Body of pancreas (tissue), 4 donors: Measurements from ENCODE around the gene MMP20. TPM values are rescaled to one million over a fixed set of nuclear protein-coding genes. Genes with fewer than 3 reads are reported as not detected.
A peak's percentile ranks its signal among the peaks of the same experiment; 100 is the strongest.

Experiments
- ATAC-seq: fragments of 150-250 bp; one replicate; pipeline ENCODE4 v1.9.1; 2016
- DNase-seq, 4 donors: peaks; one replicate each; pipeline ENCODE4 v3.0.0-alpha.2; 2019
- H3K27ac ChIP-seq, 4 donors: fragments of 200-600 bp; sonication (generic); 1 replicate in 3 of 4; 2 replicates in 1 of 4; pipeline versions ENCODE4 v1.5.1 to v1.6.1; 2016 to 2019; ENCODE audit warnings: mild to moderate bottlenecking in 1 of 4, mixed read lengths in 1 of 4, moderate library complexity in 1 of 4
- H3K27me3 ChIP-seq, 2 donors: fragments of 200-600 bp; sonication (generic); one replicate each; pipeline ENCODE4 v1.6.0; 2016; ENCODE audit warnings: mild to moderate bottlenecking in 1 of 2
- H3K36me3 ChIP-seq, 2 donors: fragments of 200-600 bp; sonication (generic); replicated peaks in 1 of 2; 2 replicates each; pipeline ENCODE4 v1.5.1; 2016; ENCODE audit warnings: low read depth in 2 of 2; ENCODE audit not compliant: insufficient read depth in 1 of 2
- H3K4me1 ChIP-seq: fragments of 200-600 bp; sonication (generic); one replicate; pipeline ENCODE4 v1.6.0; 2016
- H3K4me3 ChIP-seq, 2 donors: fragments of 200-600 bp; sonication (generic); 1 replicate in 1 of 2; 2 replicates in 1 of 2; pipeline ENCODE4 v1.5.1; 2016 to 2019
- H3K9me3 ChIP-seq, 3 donors: fragments of 200-600 bp; sonication (generic); 1 replicate in 2 of 3; 2 replicates in 1 of 3; pipeline ENCODE4 v1.5.1; 2016
- POLR2A ChIP-seq, 3 donors: fragments of 450-650 bp; IDR thresholded peaks; one replicate each; pipeline ENCODE4 v1.6.1; 2016; ENCODE audit warnings: antibody characterized with exemption in 3 of 3, mild to moderate bottlenecking in 2 of 3
- WGBS, 2 donors: methylation state at CpG; one replicate each; pipeline ENCODE4 v1.1.5; 2017; 5-methylcytosine and 5-hydroxymethylcytosine counted together
- intact Hi-C: fragments of 100-400 bp; cut with DNase I; formaldehyde crosslinking; loops from one replicate; pipeline ENCODE4 v1.15.1; 2023
- total RNA-seq, 2 donors: library from RNA; depleted of rRNA; stranded (reverse); fragments of >200 nt; gene quantifications; one replicate each; pipeline ENCODE4 v1.1.0, GENCODE V29; 2016
- TF ChIP-seq, protein P1 (sequence below), 7 experiments: fragments of 450-650 bp in 4 of 7; fragments of 200-600 bp in 3 of 7; sonication (generic) in 3 of 7; IDR thresholded peaks; one replicate each; pipeline ENCODE4 v1.5.1; 2016 to 2019; ENCODE audit warnings: antibody characterized with exemption in 7 of 7

The MMP20 gene, protein sequence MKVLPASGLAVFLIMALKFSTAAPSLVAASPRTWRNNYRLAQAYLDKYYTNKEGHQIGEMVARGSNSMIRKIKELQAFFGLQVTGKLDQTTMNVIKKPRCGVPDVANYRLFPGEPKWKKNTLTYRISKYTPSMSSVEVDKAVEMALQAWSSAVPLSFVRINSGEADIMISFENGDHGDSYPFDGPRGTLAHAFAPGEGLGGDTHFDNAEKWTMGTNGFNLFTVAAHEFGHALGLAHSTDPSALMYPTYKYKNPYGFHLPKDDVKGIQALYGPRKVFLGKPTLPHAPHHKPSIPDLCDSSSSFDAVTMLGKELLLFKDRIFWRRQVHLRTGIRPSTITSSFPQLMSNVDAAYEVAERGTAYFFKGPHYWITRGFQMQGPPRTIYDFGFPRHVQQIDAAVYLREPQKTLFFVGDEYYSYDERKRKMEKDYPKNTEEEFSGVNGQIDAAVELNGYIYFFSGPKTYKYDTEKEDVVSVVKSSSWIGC
- not detected for total RNA-seq

DNA sequence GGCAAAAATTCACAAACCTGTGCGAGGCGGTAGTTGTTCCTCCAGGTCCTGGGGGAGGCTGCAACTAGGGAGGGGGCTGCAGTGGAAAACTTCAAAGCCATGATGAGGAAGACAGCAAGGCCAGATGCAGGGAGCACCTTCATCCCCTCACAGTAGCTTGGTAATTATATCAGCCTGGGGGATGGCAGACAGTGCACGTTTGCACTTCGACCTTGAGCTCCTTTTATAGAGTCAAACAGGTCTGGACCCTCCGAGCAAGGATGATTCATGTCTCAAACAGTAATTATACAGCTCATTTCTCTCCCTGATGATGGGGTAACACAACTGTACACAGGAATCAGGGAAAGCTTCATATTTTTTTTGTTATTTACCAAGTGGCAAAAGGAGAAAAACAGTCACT lies at the start of gene MMP20:
Gene MMP20 (minus strand): TSS at position 156 of the 400 bp plus-strand sequence. CDS start 13 bp downstream, at position 143.
- Histone ChIP-seq H3K27ac (no peak within 1 kb of the TSS), H3K36me3 (no peaks in the 10 kb centered on the region), H3K9me3 (no peaks in the 10 kb centered on the region), H3K4me3 (no peak within 1 kb of the TSS), H3K27me3 (no peaks in the 10 kb centered on the region), H3K4me1 (no peaks in the 10 kb centered on the region)
- ATAC-seq (no peak), DNase-seq (no peak)
- 50 to 59% methylated on average over 5 of the region's 5 CpGs for WGBS, 2 donors
- no peak for TF ChIP-seq POLR2A (IDR thresholded peaks at IDR 0.05)
- intact Hi-C loops = no loop called here

DNA sequence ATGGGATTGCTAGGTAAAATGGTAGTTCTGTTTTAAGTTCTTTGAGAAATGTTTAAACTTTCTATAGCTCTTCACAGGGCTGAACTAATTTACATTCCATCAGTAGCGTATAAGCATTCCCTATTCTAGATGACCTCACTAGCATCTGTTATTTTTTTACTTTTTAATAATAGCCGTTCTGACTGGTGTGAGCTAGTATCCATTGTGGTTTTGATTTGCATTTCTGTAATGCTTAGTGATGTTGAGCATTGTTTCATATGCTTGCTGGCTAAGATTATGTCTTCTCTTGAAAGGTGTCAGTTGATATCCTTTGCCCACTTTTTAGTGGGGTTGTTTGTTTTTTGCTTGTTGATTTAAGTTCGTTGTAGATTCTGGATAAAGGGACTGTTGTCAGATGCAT lies 44.5 kb upstream of the MMP20 start:
- Histone ChIP-seq H3K27ac (no peak overlapping the region), H3K9me3 (no peaks in the 10 kb centered on the region), H3K36me3 (no peaks in the 10 kb centered on the region), H3K4me3 (no peak overlapping the region), H3K4me1 (no peaks in the 10 kb centered on the region), H3K27me3 (no peaks in the 10 kb centered on the region)
- ATAC-seq (no peak), DNase-seq (no peak)
- TF ChIP-seq, protein P1, sequence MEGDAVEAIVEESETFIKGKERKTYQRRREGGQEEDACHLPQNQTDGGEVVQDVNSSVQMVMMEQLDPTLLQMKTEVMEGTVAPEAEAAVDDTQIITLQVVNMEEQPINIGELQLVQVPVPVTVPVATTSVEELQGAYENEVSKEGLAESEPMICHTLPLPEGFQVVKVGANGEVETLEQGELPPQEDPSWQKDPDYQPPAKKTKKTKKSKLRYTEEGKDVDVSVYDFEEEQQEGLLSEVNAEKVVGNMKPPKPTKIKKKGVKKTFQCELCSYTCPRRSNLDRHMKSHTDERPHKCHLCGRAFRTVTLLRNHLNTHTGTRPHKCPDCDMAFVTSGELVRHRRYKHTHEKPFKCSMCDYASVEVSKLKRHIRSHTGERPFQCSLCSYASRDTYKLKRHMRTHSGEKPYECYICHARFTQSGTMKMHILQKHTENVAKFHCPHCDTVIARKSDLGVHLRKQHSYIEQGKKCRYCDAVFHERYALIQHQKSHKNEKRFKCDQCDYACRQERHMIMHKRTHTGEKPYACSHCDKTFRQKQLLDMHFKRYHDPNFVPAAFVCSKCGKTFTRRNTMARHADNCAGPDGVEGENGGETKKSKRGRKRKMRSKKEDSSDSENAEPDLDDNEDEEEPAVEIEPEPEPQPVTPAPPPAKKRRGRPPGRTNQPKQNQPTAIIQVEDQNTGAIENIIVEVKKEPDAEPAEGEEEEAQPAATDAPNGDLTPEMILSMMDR (IDR thresholded peaks at IDR 0.05) = no peak
- no peak for TF ChIP-seq POLR2A (IDR thresholded peaks at IDR 0.05)
- 64 to 68% methylated on average over 3 of the region's 3 CpGs for WGBS, 2 donors
- intact Hi-C loops = no loop called here

DNA sequence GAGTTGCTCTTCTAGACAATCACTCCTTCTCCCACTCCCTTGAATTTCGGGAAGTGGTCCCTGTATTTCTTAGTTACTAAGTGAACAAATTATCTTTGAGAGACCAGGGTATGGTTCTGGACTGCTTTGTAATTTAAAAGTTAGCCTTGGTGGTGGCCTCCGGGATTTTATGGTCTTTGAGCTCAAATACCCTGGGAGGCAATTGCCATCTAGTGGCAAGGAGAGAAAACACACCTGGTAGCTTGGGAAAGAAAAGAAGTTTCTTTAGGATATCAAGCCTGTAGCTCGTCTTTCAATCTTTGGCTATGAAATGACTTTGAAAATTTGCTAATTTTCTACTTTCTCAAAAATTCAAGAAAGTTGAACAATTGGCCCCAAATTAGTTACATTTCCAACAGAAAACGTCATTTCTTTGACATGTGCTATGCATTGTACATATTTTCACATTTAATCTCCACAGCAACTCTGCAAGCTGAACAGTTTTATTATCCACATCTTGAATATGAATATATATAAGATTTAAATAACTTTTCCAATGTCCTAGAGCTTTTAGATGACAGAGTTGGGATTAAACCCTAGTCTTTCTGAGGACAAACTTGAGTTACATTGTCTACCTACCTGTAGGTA lies 41.3 kb upstream of the MMP20 start:
- Histone ChIP-seq H3K27ac (no peak overlapping the region), H3K36me3 (no peaks in the 10 kb centered on the region), H3K27me3 (no peaks in the 10 kb centered on the region), H3K9me3 (no peaks in the 10 kb centered on the region), H3K4me3 (no peak overlapping the region), H3K4me1 (no peaks in the 10 kb centered on the region)
- WGBS, 2 donors = 1 to 2% methylated on average over 4 of the region's 4 CpGs
- ATAC-seq (peak; percentile 72), DNase-seq (peak in 3 of 4 donors; percentile 21 to 43 (median 24))
- intact Hi-C loops = no loop called here
- TF ChIP-seq POLR2A (IDR thresholded peaks at IDR 0.05) = no peak
- TF ChIP-seq, protein P1 (IDR thresholded peaks at IDR 0.05) = peak; percentile 36 to 83 (median 76)

DNA sequence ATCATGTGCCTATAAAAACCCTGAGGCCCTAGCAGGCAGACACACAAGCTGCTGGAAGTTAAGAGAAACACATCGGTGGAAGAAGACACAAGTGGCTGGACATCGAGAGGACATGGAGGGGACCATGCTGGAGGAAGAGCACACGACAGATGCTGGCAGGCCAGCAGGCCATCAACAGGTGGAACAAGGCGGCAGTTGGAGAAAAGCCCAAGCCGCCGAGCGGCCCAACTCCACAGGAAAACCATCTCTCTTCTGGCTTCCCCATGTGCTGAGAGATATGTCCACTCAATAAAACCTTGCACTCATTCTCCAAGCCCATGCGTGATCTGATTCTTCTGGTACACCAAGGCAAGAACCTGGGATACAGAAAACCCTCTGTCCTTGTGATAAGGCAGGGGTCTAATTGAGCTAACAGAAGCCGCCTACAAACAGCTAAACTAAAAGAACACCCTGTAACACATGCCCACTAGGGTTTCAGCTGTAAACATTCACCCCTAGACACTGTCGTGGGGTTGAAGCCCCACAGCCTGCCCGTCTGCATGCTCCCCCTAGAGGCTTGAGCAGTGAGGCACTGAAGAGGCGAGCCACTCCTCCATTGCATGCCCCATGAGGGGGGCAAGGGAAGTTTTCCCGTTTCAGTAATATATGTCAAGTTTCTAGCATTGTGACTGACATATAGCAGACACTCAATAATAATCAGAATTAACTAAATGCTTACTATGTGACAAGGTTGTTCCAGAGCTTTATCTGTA lies 39.0 kb upstream of the MMP20 start:
- no peaks in the 10 kb centered on the region for H3K9me3 ChIP-seq
- intact Hi-C loops = no loop called here
- no peaks in the 10 kb centered on the region for H3K36me3 ChIP-seq
- DNase-seq (no peak), ATAC-seq (no peak)
- no peak overlapping the region for H3K27ac ChIP-seq
- TF ChIP-seq, protein P1 (IDR thresholded peaks at IDR 0.05) = no peak
- no peak for TF ChIP-seq POLR2A (IDR thresholded peaks at IDR 0.05)
- 66 to 74% methylated on average over 11 to 13 of the region's 13 CpGs for WGBS, 2 donors
- H3K4me1 ChIP-seq = no peaks in the 10 kb centered on the region
- no peak overlapping the region for H3K4me3 ChIP-seq
- H3K27me3 ChIP-seq = no peaks in the 10 kb centered on the region

DNA sequence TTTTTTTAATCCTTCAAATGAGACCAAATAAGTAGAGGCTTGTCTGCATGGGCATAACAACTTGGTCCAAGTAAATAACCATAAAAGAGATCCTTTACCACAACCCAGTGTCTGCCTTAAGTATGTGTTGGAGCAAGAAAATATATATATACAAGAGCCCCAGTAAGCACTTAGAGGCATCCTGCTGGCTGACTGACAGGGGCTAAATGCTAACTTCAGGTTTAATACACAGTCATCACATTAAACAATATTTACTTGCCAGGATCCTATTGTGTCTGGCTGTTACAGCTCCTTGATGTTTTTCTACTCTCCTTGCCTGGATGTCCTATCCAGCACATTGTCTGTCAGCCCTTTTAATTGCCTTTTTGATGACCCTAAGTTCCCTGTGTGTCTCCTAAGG lies 37.5 kb upstream of the MMP20 start:
- Histone ChIP-seq H3K27ac (no peak overlapping the region), H3K4me1 (no peaks in the 10 kb centered on the region), H3K9me3 (no peaks in the 10 kb centered on the region), H3K4me3 (no peak overlapping the region), H3K36me3 (no peaks in the 10 kb centered on the region), H3K27me3 (no peaks in the 10 kb centered on the region)
- ATAC-seq (no peak), DNase-seq (no peak)
- intact Hi-C loops = no loop called here
- no peak for TF ChIP-seq POLR2A (IDR thresholded peaks at IDR 0.05)
- TF ChIP-seq, protein P1 (IDR thresholded peaks at IDR 0.05) = no peak
